HepG2 (cell line): Measurements from ENCODE around the gene CDK2AP2. TPM values are rescaled to one million over a fixed set of nuclear protein-coding genes. Genes with fewer than 3 reads are reported as not detected.

Experiments used
- ATAC-seq: fragments of 200-7000 bp; cut with Tn5 transposase; 3 replicates; pipeline ENCODE4 v1.9.1; 2020; ENCODE audit warnings: mild to moderate bottlenecking, moderate library complexity
- BruUV-seq: library from RNA; stranded (reverse); fragments of 400-500 nt; replicated peaks from 2 replicates; lab custom pipeline; 2021; lab: Mats Ljungman, UMichigan
- CTCF ChIA-PET: fragments of 300-600 bp; formaldehyde crosslinking; extraction: SDS; loops from one replicate; lab custom pipeline; 2021; ENCODE audit warnings: low total read pairs, inconsistent platforms, low intra/inter-chr PET ratio; lab: Yijun Ruan, JAX
- POLR2A ChIA-PET: fragments of 350-600 bp; sonication (Branson Sonifier 250); formaldehyde crosslinking; loops from one replicate; lab custom pipeline; 2020; ENCODE audit warnings: antibody characterized with exemption, inconsistent platforms; lab: Yijun Ruan, JAX
- DNase-seq: peaks from one replicate; pipeline ENCODE4 v3.0.0-alpha.2; 2015; ENCODE audit warnings: low spot score
- FAIRE-seq: peaks from 3 replicates; lab custom pipeline; 2011; peaks lifted over from hg19 to GRCh38; lab: Jason Lieb, UNC
- H2AFZ ChIP-seq: one replicate; pipeline ENCODE4 v1.6.1; 2011; ENCODE audit warnings: low read length, inconsistent platforms
- H3K27ac ChIP-seq: fragments of 300-600 bp; 3 replicates; pipeline ENCODE4 v1.8.0; 2011; ENCODE audit warnings: mixed run types, mild to moderate bottlenecking, mixed read lengths, low read length, inconsistent platforms; ENCODE audit not compliant: insufficient read depth; ENCODE audit errors: extremely low read length
- H3K27me3 ChIP-seq, 2 experiments: fragments of 200-600 bp in 1 of 2; 2 replicates in 1 of 2; 3 replicates in 1 of 2; pipeline versions ENCODE4 v1.6.0 to v1.8.0; 2011; ENCODE audit warnings: low read length in 2 of 2, mild to moderate bottlenecking in 2 of 2, moderate library complexity in 2 of 2, inconsistent platforms in 1 of 2; ENCODE audit not compliant: insufficient read depth in 2 of 2, control insufficient read depth in 1 of 2
- H3K36me3 ChIP-seq, 2 experiments: fragments of 200-600 bp in 1 of 2; replicated peaks in 1 of 2; 2 replicates in 1 of 2; 3 replicates in 1 of 2; pipeline versions ENCODE4 v1.5.1 to v1.8.0; 2011; ENCODE audit warnings: low read length in 2 of 2, inconsistent platforms in 1 of 2; ENCODE audit not compliant: insufficient read depth in 2 of 2, control insufficient read depth in 1 of 2
- H3K4me1 ChIP-seq: 2 replicates; pipeline ENCODE4 v1.5.1; 2012; ENCODE audit warnings: low read length, inconsistent platforms; ENCODE audit not compliant: insufficient read depth
- H3K4me2 ChIP-seq: 2 replicates; pipeline ENCODE4 v1.6.0; 2011; ENCODE audit warnings: low read depth, low read length, inconsistent platforms
- H3K4me3 ChIP-seq, 3 experiments: fragments of 200-600 bp in 1 of 3; sonication (generic), shearing (Covaris generic) in 1 of 3; replicated peaks in 1 of 3; 2 replicates each; pipeline ENCODE4 v1.5.1; 2011 to 2016; ENCODE audit warnings: low read length in 3 of 3, inconsistent platforms in 2 of 3, low read depth in 2 of 3, mild to moderate bottlenecking in 2 of 3, control low read depth in 1 of 3, mixed read lengths in 1 of 3; ENCODE audit not compliant: insufficient read depth in 1 of 3
- H3K79me2 ChIP-seq: one replicate; pipeline ENCODE4 v1.6.1; 2011; ENCODE audit warnings: low read length, inconsistent platforms; ENCODE audit not compliant: insufficient read depth
- H3K9ac ChIP-seq: 2 replicates; pipeline ENCODE4 v1.6.0; 2011; ENCODE audit warnings: mild to moderate bottlenecking, low read depth, low read length, inconsistent platforms; ENCODE audit not compliant: insufficient read depth
- H3K9me3 ChIP-seq: 2 replicates; pipeline ENCODE4 v1.5.1; 2012; ENCODE audit warnings: mild to moderate bottlenecking, low read length
- H4K20me1 ChIP-seq: 2 replicates; pipeline ENCODE4 v1.6.0; 2011; ENCODE audit warnings: inconsistent platforms, mild to moderate bottlenecking, low read length, moderate library complexity; ENCODE audit not compliant: insufficient read depth
- EEA1 ChIP-seq: sonication (generic); formaldehyde crosslinking; IDR thresholded peaks from 2 replicates; pipeline ENCODE4 v1.5.1; 2020; ENCODE audit warnings: mild to moderate bottlenecking, missing genetic modification reagents, borderline replicate concordance
- EHMT2 ChIP-seq: fragments of 200-600 bp; sonication (generic); IDR thresholded peaks from 2 replicates; pipeline ENCODE4 v1.7.0; 2017; ENCODE audit warnings: antibody characterized with exemption, low read depth, low read length, borderline replicate concordance
- MED8 ChIP-seq: sonication (generic); formaldehyde crosslinking; IDR thresholded peaks from 2 replicates; pipeline ENCODE4 v1.8.1; 2023; ENCODE audit warnings: mild to moderate bottlenecking, missing genetic modification reagents; ENCODE audit not compliant: insufficient replicate concordance
- NFKB2 ChIP-seq: sonication (generic); formaldehyde crosslinking; IDR thresholded peaks from 2 replicates; pipeline ENCODE4 v1.4.0; 2020; ENCODE audit warnings: missing genetic modification reagents, borderline replicate concordance
- RERE ChIP-seq: IDR thresholded peaks from 2 replicates; pipeline ENCODE4 v1.6.1; 2016; ENCODE audit warnings: low read depth, missing genetic modification reagents, missing compliant biosample characterization
- SALL1 ChIP-seq: sonication (generic); formaldehyde crosslinking; IDR thresholded peaks from 2 replicates; pipeline ENCODE4 v1.8.0; 2022; ENCODE audit warnings: mild to moderate bottlenecking, missing genetic modification reagents
- SMAD9 ChIP-seq: sonication (generic); formaldehyde crosslinking; IDR thresholded peaks from 2 replicates; pipeline ENCODE4 v1.5.1; 2020; ENCODE audit warnings: mild to moderate bottlenecking, missing genetic modification reagents
- ZNF230 ChIP-seq: sonication (generic); formaldehyde crosslinking; IDR thresholded peaks from 2 replicates; pipeline ENCODE4 v1.4.0; 2020; ENCODE audit warnings: mild to moderate bottlenecking, missing genetic modification reagents
- ZNF292 ChIP-seq: sonication (generic); formaldehyde crosslinking; IDR thresholded peaks from 2 replicates; pipeline ENCODE4 v1.8.1; 2022; ENCODE audit warnings: mild to moderate bottlenecking, low read depth, missing genetic modification reagents, borderline replicate concordance
- ZSCAN25 ChIP-seq: sonication (generic); formaldehyde crosslinking; IDR thresholded peaks from 2 replicates; pipeline ENCODE4 v1.8.0; 2022; ENCODE audit warnings: mild to moderate bottlenecking, missing genetic modification reagents
- WGBS: methylation state at CpG from one replicate; pipeline ENCODE4 v1.1.6; 2017; ENCODE audit warnings: low lambda C conversion rate; 5-methylcytosine and 5-hydroxymethylcytosine counted together
- in situ Hi-C: cut with HindIII; loops from 2 replicates; pipeline ENCODE4 v1.10.0; 2017; ENCODE audit warnings: low pct_unique_long_range_greater_than_20kb; ENCODE audit not compliant: extremely low pct_ligation_motif_present
- intact Hi-C: fragments of 100-400 bp; cut with micrococcal nuclease; formaldehyde crosslinking; loops from one replicate; pipeline ENCODE4 v1.10.0; 2022; ENCODE audit not compliant: unreplicated experiment
- polyA plus RNA-seq, 8 experiments: library from polyadenylated mRNA; depleted of rRNA in 3 of 8; stranded (reverse) in 7 of 8; unstranded in 1 of 8; fragments of >200 nt; fragmentation: Illumina TruSeq in 4 of 8; extraction: Trizol in 4 of 8; gene quantifications; 2 replicates each; pipeline versions ENCODE4 v1.2.1 to v1.2.3, GENCODE V29; 2011 to 2016; ENCODE audit warnings: low read depth in 4 of 8, missing spikeins in 1 of 8, mixed read lengths in 1 of 8; ENCODE audit not compliant: insufficient read depth in 1 of 8
- total RNA-seq, 5 experiments: library from RNA; depleted of rRNA; stranded (reverse); fragments of >200 nt; fragmentation: Illumina TruSeq; extraction: Trizol; gene quantifications; 2 replicates each; pipeline ENCODE4 v1.2.3, GENCODE V29; 2016; ENCODE audit warnings: low read depth in 1 of 5
- TF ChIP-seq, protein P1 (sequence below): sonication (generic); formaldehyde crosslinking; IDR thresholded peaks from 2 replicates; pipeline ENCODE4 v1.5.1; 2020; ENCODE audit warnings: mild to moderate bottlenecking, missing genetic modification reagents

Gene CDK2AP2
- total and polyA plus RNA-seq, 2 of the 13 experiments (the other 11 are each of a cell fraction or from before 2014, with no cell fraction given): 15.0 to 23.2 TPM

GRCh38 chr11:67504950-67505581 lies 2.9 kb downstream of the CDK2AP2 start, which contains the start of gene PITPNM1 (continued):
- TF ChIP-seq RERE (CRISPR knock-in tag): no peak
- TF ChIP-seq ZSCAN25 (CRISPR knock-in tag): no peak
- TF ChIP-seq, all 625 proteins: peak for 25

- Histone ChIP-seq H3K9ac (peak overlapping the region; percentile 72; the same call in 1 of the 2 replicates), H3K79me2 (peaks cover 10% of the 10 kb centered on the region), H2AFZ (no peak overlapping the region), H3K27me3 (no peaks in the 10 kb centered on the region), H4K20me1 (no peaks in the 10 kb centered on the region), H3K9me3 (no peaks in the 10 kb centered on the region), H3K27ac (no peak overlapping the region), H3K36me3 (no peaks in the 10 kb centered on the region; a peak in 1 of 5 replicates), H3K4me1 (peaks cover 34% of the 10 kb centered on the region), H3K4me3 (peak overlapping the region; percentile 54 to 91 (median 82)), H3K4me2 (peak overlapping the region; percentile 95)
- 16% methylated on average over 20 of the region's 101 CpGs for WGBS
- BruUV-seq: no TSS peak
- POLR2A ChIA-PET: no interaction called here
- no peak for DNase-seq
- intact Hi-C loops: no loop called here
- ATAC-seq: no peak
- CTCF ChIA-PET: interaction anchor here (2.2 kb wide), 1 partner anchor 114 kb away, joined by 18 read pairs; no protein-coding TSS in a partner anchor
- in situ Hi-C loops: no loop called here
- no peak for FAIRE-seq
- TF ChIP-seq, protein P1, sequence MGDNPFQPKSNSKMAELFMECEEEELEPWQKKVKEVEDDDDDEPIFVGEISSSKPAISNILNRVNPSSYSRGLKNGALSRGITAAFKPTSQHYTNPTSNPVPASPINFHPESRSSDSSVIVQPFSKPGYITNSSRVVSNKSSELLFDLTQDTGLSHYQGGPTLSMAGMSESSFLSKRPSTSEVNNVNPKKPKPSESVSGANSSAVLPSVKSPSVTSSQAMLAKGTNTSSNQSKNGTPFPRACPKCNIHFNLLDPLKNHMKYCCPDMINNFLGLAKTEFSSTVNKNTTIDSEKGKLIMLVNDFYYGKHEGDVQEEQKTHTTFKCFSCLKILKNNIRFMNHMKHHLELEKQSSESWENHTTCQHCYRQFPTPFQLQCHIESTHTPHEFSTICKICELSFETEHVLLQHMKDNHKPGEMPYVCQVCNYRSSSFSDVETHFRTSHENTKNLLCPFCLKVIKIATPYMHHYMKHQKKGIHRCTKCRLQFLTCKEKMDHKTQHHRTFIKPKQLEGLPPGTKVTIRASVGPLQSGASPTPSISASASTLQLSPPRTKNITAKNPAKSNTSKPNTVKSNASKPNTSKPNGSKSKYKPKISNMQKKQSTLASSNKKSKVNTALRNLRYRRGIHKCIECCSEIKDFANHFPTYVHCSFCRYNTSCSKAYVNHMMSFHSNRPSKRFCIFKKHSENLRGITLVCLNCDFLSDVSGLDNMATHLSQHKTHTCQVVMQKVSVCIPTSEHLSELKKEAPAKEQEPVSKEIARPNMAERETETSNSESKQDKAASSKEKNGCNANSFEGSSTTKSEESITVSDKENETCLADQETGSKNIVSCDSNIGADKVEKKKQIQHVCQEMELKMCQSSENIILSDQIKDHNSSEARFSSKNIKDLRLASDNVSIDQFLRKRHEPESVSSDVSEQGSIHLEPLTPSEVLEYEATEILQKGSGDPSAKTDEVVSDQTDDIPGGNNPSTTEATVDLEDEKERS (CRISPR knock-in tag): 0 out of 2 replicates have a peak, but pooled peaks have one; percentile 33
- TF ChIP-seq SMAD9 (CRISPR knock-in tag) (peak; percentile 28; the same call in 1 of the 2 replicates), ZNF230 (no peak), ZNF292 (CRISPR knock-in tag) (0 out of 2 replicates have a peak, but pooled peaks have one; percentile 20), NFKB2 (CRISPR knock-in tag) (no peak), EEA1 (0 out of 2 replicates have a peak, but pooled peaks have one; percentile 53), MED8 (CRISPR knock-in tag) (no peak), EHMT2 (no peak), SALL1 (CRISPR knock-in tag) (0 out of 2 replicates have a peak, but pooled peaks have one; percentile 5)
Measured at GRCh38 chr11:67504005-67504949, 3.7 kb downstream of the CDK2AP2 start.
